ENCODE results near the gene E2F7. TPM values are rescaled to one million over a fixed set of nuclear protein-coding genes. Genes with fewer than 3 reads are reported as not detected.

Gene E2F7
- total and polyA plus RNA-seq, 2 of the 8 experiments (the other 6 are each of a cell fraction or from before 2014, with no cell fraction given): 8.8 to 18.5 TPM

DNA sequence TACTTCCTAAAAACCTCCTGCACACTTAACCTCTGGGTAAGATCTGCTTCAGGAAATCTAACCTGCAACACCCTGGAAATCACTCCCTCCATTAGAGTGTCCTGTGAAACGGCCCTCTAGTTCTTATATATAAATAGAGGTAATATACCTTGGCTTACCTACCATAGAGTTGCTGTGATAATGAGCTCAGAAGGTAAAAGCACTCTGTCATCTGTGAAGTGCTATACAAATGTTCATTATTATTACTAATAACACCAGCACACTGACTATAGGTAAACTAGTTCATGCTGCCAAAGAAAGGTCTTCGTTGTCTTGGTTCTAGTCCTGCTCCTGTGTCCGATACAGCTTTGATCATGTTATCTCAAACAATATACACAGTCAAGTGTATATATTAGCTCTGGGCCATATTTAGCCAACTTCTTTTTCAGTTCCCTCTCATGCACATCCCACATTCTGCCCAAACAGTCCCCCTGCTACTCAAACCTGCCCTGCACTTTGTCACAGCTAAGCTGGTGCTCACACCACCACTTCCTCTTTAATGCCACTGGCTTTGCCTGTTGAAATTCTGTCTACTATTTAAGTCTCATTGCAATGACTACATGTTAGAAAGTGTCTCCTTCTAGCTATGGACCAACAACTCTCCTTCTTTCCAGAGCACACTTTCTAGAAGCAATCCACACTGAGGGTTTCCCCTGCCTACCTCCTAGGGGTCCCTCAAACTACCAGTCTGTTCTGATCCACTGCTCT is 5.1 kb downstream of the E2F7 start:
- H3K14ac ChIP-seq (ENCODE audit: insufficient read length): no peak overlapping the region
- no peak overlapping the region for H2BK12ac ChIP-seq (ENCODE audit: low read depth, low read length)
- peaks cover 0 to 7% (median 0%) of the 10 kb centered on the region in 4 experiments; a peak in 2 of 7 replicates for H3K4me1 ChIP-seq (replicated peaks in 1 of 4; ENCODE audit: control insufficient read depth in 3 of 4, insufficient read depth in 4 of 4, low read length in 3 of 4)
- H3K23me2 ChIP-seq (ENCODE audit: low read depth, low read length): peaks cover 3% of the 10 kb centered on the region; the same call in 1 of the 2 replicates
- peaks cover 3 to 8% of the 10 kb centered on the region in 2 experiments for H4K20me1 ChIP-seq (replicated peaks in 1 of 2; ENCODE audit: control insufficient read depth in 1 of 2, insufficient read depth in 2 of 2, low read length in 2 of 2)
- peaks cover 17 to 59% (median 36%) of the 10 kb centered on the region in 4 experiments for H3K36me3 ChIP-seq (ENCODE audit: control insufficient read depth in 2 of 4, insufficient read depth in 4 of 4, low read length in 3 of 4)
- FAIRE-seq (no peak), DNase-seq (ENCODE audit: low read depth in 1 of 2, low spot score in 2 of 2) (no peak)
- no peak overlapping the region for H2AK5ac ChIP-seq (ENCODE audit: low read depth, low read length)
- H2BK120ac ChIP-seq (replicated peaks; ENCODE audit: low read depth, low read length): no peak overlapping the region
- no peak overlapping the region for H4K8ac ChIP-seq (ENCODE audit: extremely low read depth, insufficient read depth, low read length)
- H2BK5ac ChIP-seq (ENCODE audit: low read depth, low read length): no peak overlapping the region
- peaks cover 0 to 1% (median 0%) of the 10 kb centered on the region in 4 experiments; a peak in 1 of 7 replicates for H3K27me3 ChIP-seq (replicated peaks in 1 of 4; ENCODE audit: control insufficient read depth in 3 of 4, extremely low read depth in 1 of 4, insufficient read depth in 3 of 4, low read length in 3 of 4)
- no peak overlapping the region for H3K23ac ChIP-seq (ENCODE audit: insufficient read length)
- H3K4me3 ChIP-seq (ENCODE audit: extremely low read depth in 1 of 4, insufficient read depth in 2 of 4, low read depth in 3 of 4, low read length in 4 of 4): no peak overlapping the region
- H3K79me2 ChIP-seq (ENCODE audit: control insufficient read depth in 1 of 2, insufficient read depth in 2 of 2, low read length in 2 of 2): peaks cover 0 to 36% of the 10 kb centered on the region in 2 experiments; a peak in 2 of 4 replicates
- H3K4ac ChIP-seq (replicated peaks; ENCODE audit: insufficient read length, low read depth, low read length): no peak overlapping the region
- H3K27ac ChIP-seq (ENCODE audit: low read depth, low read length): no peak overlapping the region
- ChIA-PET CTCF (ENCODE audit: partially characterized antibody) (interaction anchor here (0.9 to 5.6 kb wide), 5 partner anchors 11 to 626 kb away, joined by 3 to 34 read pairs (median 4); no protein-coding TSS in a partner anchor), POLR2A (ENCODE audit: partially characterized antibody) (interaction anchor here (4.0 kb wide), 1 partner anchor 12 kb away, joined by 20 read pairs; no protein-coding TSS in a partner anchor)
- no peak overlapping the region for H4K5ac ChIP-seq (ENCODE audit: insufficient read length, low read depth, low read length)
- no peak overlapping the region for H2BK15ac ChIP-seq (ENCODE audit: low read length)
- H3K9me3 ChIP-seq (ENCODE audit: insufficient read depth in 2 of 2, low read depth in 1 of 2, low read length in 1 of 2): no peaks in the 10 kb centered on the region
- H3K4me2 ChIP-seq (ENCODE audit: insufficient read depth in 1 of 2, low read depth in 2 of 2, low read length in 2 of 2): no peak overlapping the region
- whole genome bisulfite sequencing, 2 experiments (ENCODE audit: extremely low coverage in 1 of 2, insufficient coverage in 1 of 2, insufficient read length in 1 of 2, insufficient replicate concordance in 2 of 2, low coverage in 1 of 2, low lambda C conversion rate in 2 of 2, missing lambda C conversion rate in 1 of 2): 89% methylated on average over 3 of the region's 3 CpGs; no CpG with 5 or more reads in 1 of the 2 experiments
- no peak overlapping the region for H2AFZ ChIP-seq (ENCODE audit: low read length)
- no peak overlapping the region for H4K91ac ChIP-seq (replicated peaks; ENCODE audit: insufficient read length, low read length)
- no peak overlapping the region for H3K56ac ChIP-seq (replicated peaks; ENCODE audit: insufficient read length, low read depth, low read length)
- no peak overlapping the region for H3K18ac ChIP-seq (ENCODE audit: extremely low read depth, low read length)
- no peak overlapping the region for H2BK20ac ChIP-seq (ENCODE audit: low read length)
- peaks cover 2% of the 10 kb centered on the region; the same call in 1 of the 2 replicates for H3K79me1 ChIP-seq (ENCODE audit: low read depth, low read length)
- H3K9ac ChIP-seq (replicated peaks in 1 of 4; ENCODE audit: extremely low read depth in 1 of 4, low read depth in 3 of 4, low read length in 3 of 4): no peak overlapping the region
- no peak for TF ChIP-seq TAF7 (optimal IDR thresholded peaks at IDR 0.05; ENCODE audit: borderline replicate concordance, low read depth, low read length)
- TF ChIP-seq SRF (IDR thresholded peaks at IDR 0.05; ENCODE audit: low read depth, low read length): no peak
- no peak for TF ChIP-seq BCL11A (IDR thresholded peaks at IDR 0.05; ENCODE audit: low read depth in 2 of 2, low read length in 2 of 2)
- TF ChIP-seq TEAD4 (IDR thresholded peaks at IDR 0.05; ENCODE audit: low read depth, low read length): no peak
- no peak for TF ChIP-seq SIRT6 (IDR thresholded peaks at IDR 0.05; ENCODE audit: low read length)
- TF ChIP-seq CTBP2 (IDR thresholded peaks at IDR 0.05; ENCODE audit: borderline replicate concordance, insufficient read depth, insufficient read length, low read length): no peak
- TF ChIP-seq SP1 (IDR thresholded peaks at IDR 0.05; ENCODE audit: low read depth, low read length): no peak
- no peak for TF ChIP-seq KDM1A (IDR thresholded peaks at IDR 0.05; ENCODE audit: borderline replicate concordance, low read length)
- TF ChIP-seq CHD1 (IDR thresholded peaks at IDR 0.05; ENCODE audit: low read depth, low read length): no peak
- TF ChIP-seq HDAC6 (IDR thresholded peaks at IDR 0.05; ENCODE audit: low read depth, low read length): no peak
- TF ChIP-seq, protein P1, sequence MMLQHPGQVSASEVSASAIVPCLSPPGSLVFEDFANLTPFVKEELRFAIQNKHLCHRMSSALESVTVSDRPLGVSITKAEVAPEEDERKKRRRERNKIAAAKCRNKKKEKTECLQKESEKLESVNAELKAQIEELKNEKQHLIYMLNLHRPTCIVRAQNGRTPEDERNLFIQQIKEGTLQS (IDR thresholded peaks at IDR 0.05; ENCODE audit: insufficient read depth, low read depth, low read length): no peak
- TF ChIP-seq JUND (IDR thresholded peaks at IDR 0.05; ENCODE audit: low read length): no peak
- TF ChIP-seq CEBPB (IDR thresholded peaks at IDR 0.05; ENCODE audit: low read depth, low read length): no peak

Data from H1 (cell line).